ENCODE results near the gene CCSER1.
"Not testable (repeated sequence)": the region's sequence is repeated elsewhere in the genome, so short reads cannot be mapped to it uniquely, and the experiment has no call there.

Gene CCSER1

GRCh38 chr4:91325495-91325894 lies 1198.3 kb downstream of the CCSER1 start:
- Mint-ChIP-seq H3K4me1 (ENCODE audit: low read depth) (no peaks in the 10 kb centered on the region), H3K27ac (no peak overlapping the region), H3K36me3 (no peaks in the 10 kb centered on the region), H3K9me3 (ENCODE audit: low read depth) (peaks cover 17% of the 10 kb centered on the region), H3K4me3 (no peak overlapping the region), H3K27me3 (no peaks in the 10 kb centered on the region)

GRCh38 chr4:91326167-91326566 lies 1199.0 kb downstream of the CCSER1 start:
- H3K9me3 Mint-ChIP-seq (ENCODE audit: low read depth), result peaks cover 17% of the 10 kb centered on the region
- not testable (repeated sequence) for H3K4me3 Mint-ChIP-seq; H3K27me3 Mint-ChIP-seq; H3K36me3 Mint-ChIP-seq; H3K27ac Mint-ChIP-seq; H3K4me1 Mint-ChIP-seq (ENCODE audit: low read depth)

DNA sequence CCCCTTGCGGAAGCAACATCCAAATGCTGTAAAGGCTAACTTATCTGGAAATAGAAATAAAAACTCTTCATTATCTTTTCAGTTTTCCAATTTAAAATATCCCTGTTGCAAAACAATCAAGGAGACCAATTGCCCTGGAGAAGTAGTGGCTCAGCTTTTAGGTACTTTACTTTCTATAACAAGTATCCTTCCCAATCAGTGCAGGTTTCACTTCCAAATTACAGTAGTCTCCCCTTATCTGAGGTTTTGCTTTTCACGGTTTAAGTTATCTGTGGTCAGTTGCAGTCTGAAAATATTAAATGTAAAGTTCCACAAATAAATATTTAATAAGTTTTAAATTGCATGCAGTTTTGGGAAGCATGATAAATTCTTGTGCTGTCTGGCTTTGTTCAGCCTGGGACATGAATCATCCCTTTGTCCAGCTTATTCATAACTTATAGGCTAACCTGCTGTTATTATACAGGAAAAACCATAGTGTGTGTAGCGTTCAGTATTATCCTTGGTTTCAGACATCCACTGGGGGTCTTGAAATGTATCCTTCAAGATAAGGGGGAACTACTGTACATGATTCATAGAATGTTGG lies 1203.5 kb downstream of the CCSER1 start:
- no peaks in the 10 kb centered on the region for H3K27me3 Mint-ChIP-seq
- H3K4me3 Mint-ChIP-seq, result no peak overlapping the region
- H3K9me3 Mint-ChIP-seq (ENCODE audit: low read depth), result peaks cover 7% of the 10 kb centered on the region
- H3K36me3 Mint-ChIP-seq, result no peaks in the 10 kb centered on the region
- no peak overlapping the region for H3K27ac Mint-ChIP-seq
- no peaks in the 10 kb centered on the region for H3K4me1 Mint-ChIP-seq (ENCODE audit: low read depth)

DNA sequence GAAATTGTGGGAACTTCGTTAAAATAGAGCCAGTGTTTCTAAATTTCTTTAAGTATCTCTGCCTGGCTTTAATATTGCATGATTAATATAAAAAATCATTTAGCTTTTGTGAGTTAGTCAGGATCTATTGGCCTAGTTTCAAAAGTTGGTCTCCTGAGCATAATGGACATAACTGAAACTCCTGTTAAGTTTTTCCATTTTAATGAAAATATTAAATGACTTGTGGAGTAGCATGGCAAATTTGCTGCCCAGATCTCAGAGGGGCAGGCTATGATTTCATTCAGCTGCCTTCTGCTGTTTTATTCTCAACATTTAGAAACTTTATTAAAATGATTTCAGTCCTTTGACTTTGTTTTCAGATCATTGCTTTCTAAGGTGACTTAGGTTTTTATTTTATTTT lies 1213.6 kb downstream of the CCSER1 start:
- Mint-ChIP-seq H3K9me3 (ENCODE audit: low read depth) (no peaks in the 10 kb centered on the region), H3K4me3 (no peak overlapping the region), H3K4me1 (ENCODE audit: low read depth) (no peaks in the 10 kb centered on the region), H3K36me3 (no peaks in the 10 kb centered on the region), H3K27ac (no peak overlapping the region), H3K27me3 (no peaks in the 10 kb centered on the region)

GRCh38 chr4:91345632-91346031 lies 1218.4 kb downstream of the CCSER1 start:
- Mint-ChIP-seq H3K27ac (no peak overlapping the region), H3K27me3 (no peaks in the 10 kb centered on the region), H3K4me1 (ENCODE audit: low read depth) (no peaks in the 10 kb centered on the region), H3K4me3 (no peak overlapping the region), H3K36me3 (no peaks in the 10 kb centered on the region), H3K9me3 (ENCODE audit: low read depth) (peaks cover 10% of the 10 kb centered on the region)

DNA sequence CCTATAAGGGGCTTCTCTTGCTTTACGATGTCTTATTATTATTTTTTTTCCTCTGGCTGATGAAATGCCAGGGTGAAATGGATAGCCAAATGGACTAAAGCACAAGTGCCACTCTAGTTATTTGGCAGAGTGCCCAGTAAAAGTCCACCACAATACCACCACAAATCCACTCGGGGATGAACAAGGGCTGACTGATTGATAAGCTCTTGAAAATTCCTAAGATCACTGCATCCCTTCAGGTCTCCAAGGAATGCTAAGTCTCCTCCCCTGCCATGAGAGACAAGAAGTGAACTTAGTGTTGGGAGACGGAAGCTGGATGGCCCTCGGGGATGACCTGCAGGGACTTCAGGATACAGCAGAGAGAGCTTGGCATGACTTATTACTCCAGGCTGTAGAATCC lies 1229.3 kb downstream of the CCSER1 start:
- not testable (repeated sequence) for H3K4me1 Mint-ChIP-seq (ENCODE audit: low read depth); H3K27me3 Mint-ChIP-seq; H3K36me3 Mint-ChIP-seq; H3K4me3 Mint-ChIP-seq; H3K27ac Mint-ChIP-seq
- peaks cover 13% of the 10 kb centered on the region for H3K9me3 Mint-ChIP-seq (ENCODE audit: low read depth)

GRCh38 chr4:91358016-91358415 lies 1230.8 kb downstream of the CCSER1 start:
- H3K27ac Mint-ChIP-seq; H3K4me1 Mint-ChIP-seq (ENCODE audit: low read depth); H3K27me3 Mint-ChIP-seq; H3K4me3 Mint-ChIP-seq; H3K36me3 Mint-ChIP-seq: not testable (repeated sequence)
- H3K9me3 Mint-ChIP-seq (ENCODE audit: low read depth), result peaks cover 12% of the 10 kb centered on the region

- H3K36me3 Mint-ChIP-seq; H3K4me3 Mint-ChIP-seq; H3K27me3 Mint-ChIP-seq; H3K4me1 Mint-ChIP-seq (ENCODE audit: low read depth); H3K27ac Mint-ChIP-seq: not testable (repeated sequence)
- peaks cover 12% of the 10 kb centered on the region for H3K9me3 Mint-ChIP-seq (ENCODE audit: low read depth)
Observed at GRCh38 chr4:91358621-91359020, 1231.4 kb downstream of the CCSER1 start.

- H3K27ac Mint-ChIP-seq, result no peak overlapping the region
- no peaks in the 10 kb centered on the region for H3K4me1 Mint-ChIP-seq (ENCODE audit: low read depth)
- H3K4me3 Mint-ChIP-seq, result no peak overlapping the region
- H3K27me3 Mint-ChIP-seq, result no peaks in the 10 kb centered on the region
- no peaks in the 10 kb centered on the region for H3K36me3 Mint-ChIP-seq
- peaks cover 12% of the 10 kb centered on the region for H3K9me3 Mint-ChIP-seq (ENCODE audit: low read depth)
Observed at GRCh38 chr4:91359041-91360031, 1232.1 kb downstream of the CCSER1 start.

DNA sequence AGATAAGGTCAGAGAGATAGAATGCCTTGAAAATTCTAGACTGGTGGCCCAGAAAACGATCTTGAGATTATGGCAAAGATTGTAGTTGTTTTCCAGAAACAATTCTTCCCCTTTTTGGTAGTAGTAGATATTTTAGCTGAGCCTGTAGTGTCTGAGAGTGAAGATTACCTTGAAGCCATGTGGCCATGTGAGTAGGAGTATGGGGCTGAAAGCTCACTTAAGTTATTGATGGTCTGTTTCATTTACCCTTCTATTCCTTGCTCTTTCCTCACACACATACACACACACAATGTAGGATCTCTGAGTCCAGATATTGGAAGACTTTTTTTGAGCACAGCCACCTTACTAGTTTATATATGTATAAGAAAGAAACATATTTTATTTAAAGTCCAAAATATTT lies 1234.9 kb downstream of the CCSER1 start:
- Mint-ChIP-seq H3K9me3 (ENCODE audit: low read depth) (peaks cover 12% of the 10 kb centered on the region), H3K27me3 (no peaks in the 10 kb centered on the region), H3K4me1 (ENCODE audit: low read depth) (no peaks in the 10 kb centered on the region), H3K36me3 (no peaks in the 10 kb centered on the region), H3K27ac (no peak overlapping the region), H3K4me3 (no peak overlapping the region)

- no peaks in the 10 kb centered on the region for H3K27me3 Mint-ChIP-seq
- no peak overlapping the region for H3K4me3 Mint-ChIP-seq
- H3K27ac Mint-ChIP-seq, result no peak overlapping the region
- H3K4me1 Mint-ChIP-seq (ENCODE audit: low read depth), result no peaks in the 10 kb centered on the region
- no peaks in the 10 kb centered on the region for H3K36me3 Mint-ChIP-seq
- peaks cover 4% of the 10 kb centered on the region for H3K9me3 Mint-ChIP-seq (ENCODE audit: low read depth)
Observed at GRCh38 chr4:91366554-91366953, 1239.4 kb downstream of the CCSER1 start.

DNA sequence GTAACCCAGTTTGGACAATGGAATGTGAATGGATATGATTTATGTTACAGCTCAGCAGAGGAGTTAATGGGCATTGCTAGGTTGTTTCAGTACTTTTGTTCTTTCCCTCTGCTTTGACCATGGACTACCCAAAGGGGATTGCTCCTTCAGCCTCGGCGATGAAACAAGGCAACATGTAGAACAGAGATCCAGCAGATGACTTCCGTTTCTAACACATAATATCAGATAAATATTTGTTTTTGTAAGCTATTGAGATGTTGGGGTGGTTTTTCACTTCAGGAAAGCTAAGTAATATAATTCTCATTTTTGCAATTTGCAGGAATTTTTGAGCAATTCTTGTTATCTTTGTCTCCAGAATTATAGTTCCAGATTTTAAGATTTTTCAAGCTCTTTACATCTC lies 1241.9 kb downstream of the CCSER1 start:
- Mint-ChIP-seq H3K27ac (no peak overlapping the region), H3K4me3 (no peak overlapping the region), H3K36me3 (no peaks in the 10 kb centered on the region), H3K4me1 (ENCODE audit: low read depth) (no peaks in the 10 kb centered on the region), H3K9me3 (ENCODE audit: low read depth) (peaks cover 6% of the 10 kb centered on the region), H3K27me3 (no peaks in the 10 kb centered on the region)

GRCh38 chr4:91373546-91373945 lies 1246.4 kb downstream of the CCSER1 start:
- no peaks in the 10 kb centered on the region for H3K36me3 Mint-ChIP-seq
- H3K27ac Mint-ChIP-seq, result no peak overlapping the region
- H3K4me1 Mint-ChIP-seq (ENCODE audit: low read depth), result no peaks in the 10 kb centered on the region
- H3K27me3 Mint-ChIP-seq, result no peaks in the 10 kb centered on the region
- no peak overlapping the region for H3K4me3 Mint-ChIP-seq
- H3K9me3 Mint-ChIP-seq (ENCODE audit: low read depth), result peaks cover 11% of the 10 kb centered on the region

DNA sequence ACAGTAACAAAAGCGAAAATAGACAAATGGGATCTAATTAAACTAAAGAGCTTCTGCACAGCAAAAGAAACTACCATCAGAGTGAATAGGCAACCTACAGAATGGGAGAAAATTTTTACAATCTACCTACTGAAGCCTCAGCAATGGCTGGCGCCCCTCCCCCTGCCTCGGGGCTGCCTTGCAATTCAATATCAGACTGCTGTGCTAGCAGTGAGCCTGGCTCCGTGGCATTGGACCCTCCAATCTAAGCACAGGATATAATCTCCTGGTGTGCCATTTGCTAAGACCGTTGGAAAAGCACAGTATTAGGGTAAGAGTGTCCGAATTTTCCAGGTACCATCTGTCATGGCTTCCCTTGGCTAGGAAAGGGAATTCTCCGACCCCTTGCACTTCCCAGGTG lies 1278.2 kb downstream of the CCSER1 start:
- not testable (repeated sequence) for H3K27me3 Mint-ChIP-seq; H3K4me1 Mint-ChIP-seq (ENCODE audit: low read depth); H3K9me3 Mint-ChIP-seq (ENCODE audit: low read depth); H3K4me3 Mint-ChIP-seq; H3K36me3 Mint-ChIP-seq; H3K27ac Mint-ChIP-seq

DNA sequence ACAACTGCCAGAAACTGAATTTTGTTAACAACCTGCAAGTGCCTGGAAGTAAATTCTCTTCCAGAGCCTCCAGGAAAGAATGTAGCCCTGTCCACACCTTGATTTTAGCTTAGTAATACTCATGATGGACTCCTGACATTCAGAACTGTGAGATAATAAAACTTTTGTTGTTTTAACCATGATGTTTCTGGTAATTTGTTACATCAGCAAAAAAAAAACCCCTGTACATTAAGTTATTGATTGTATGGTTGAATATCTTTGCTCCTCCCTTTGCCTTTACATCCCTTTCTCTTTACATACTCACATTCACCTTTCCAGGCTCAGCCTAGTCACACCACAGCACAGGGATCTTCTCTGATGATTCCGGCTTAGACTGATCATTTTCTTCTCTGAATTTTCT lies 1294.8 kb downstream of the CCSER1 start:
- Mint-ChIP-seq H3K27me3 (no peaks in the 10 kb centered on the region), H3K4me3 (no peak overlapping the region)

DNA sequence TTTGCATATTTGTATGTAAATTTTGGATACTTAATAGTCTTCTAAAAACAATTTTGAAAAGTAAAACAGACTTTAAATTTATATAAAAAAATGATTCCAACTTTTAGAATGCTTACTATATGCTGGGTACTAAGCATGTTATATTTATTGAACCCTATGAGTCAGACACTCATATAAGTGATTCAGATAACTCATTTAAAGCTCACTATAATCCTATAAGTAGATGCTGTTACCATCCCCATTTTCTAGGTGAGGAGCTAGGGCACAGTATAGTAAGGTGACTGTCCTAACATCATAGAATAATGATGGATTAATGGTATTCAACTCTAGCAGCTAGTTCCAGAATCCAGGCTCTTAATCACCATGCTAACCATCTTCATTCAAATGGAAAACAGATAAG lies 1299.5 kb downstream of the CCSER1 start:
- Mint-ChIP-seq H3K4me3 (no peak overlapping the region), H3K4me1 (ENCODE audit: low read depth) (no peaks in the 10 kb centered on the region), H3K9me3 (ENCODE audit: low read depth) (peaks cover 10% of the 10 kb centered on the region), H3K36me3 (no peaks in the 10 kb centered on the region), H3K27ac (no peak overlapping the region), H3K27me3 (no peaks in the 10 kb centered on the region)

More for the DNA sequence above, 1294.8 kb downstream of the CCSER1 start:
- Mint-ChIP-seq H3K36me3 (no peaks in the 10 kb centered on the region), H3K9me3 (ENCODE audit: low read depth) (peaks cover 20% of the 10 kb centered on the region), H3K27ac (no peak overlapping the region), H3K4me1 (ENCODE audit: low read depth) (no peaks in the 10 kb centered on the region)

Data from activated naive CD8-positive, alpha-beta T cell (primary cell).